GM19351 (cell line): ENCODE measurements around the gene SCIMP.
"Not testable (repeated sequence)": the region's sequence is repeated elsewhere in the genome, so short reads cannot be mapped to it uniquely, and the experiment has no call there.

Experiments used
- ATAC-seq: cut with Tn5 transposase; IDR thresholded peaks from one replicate; pipeline ENCODE4 v1.9.1; 2021; ENCODE audit warnings: mild to moderate bottlenecking, moderate library complexity; ENCODE audit not compliant: unreplicated experiment

The SCIMP gene

DNA sequence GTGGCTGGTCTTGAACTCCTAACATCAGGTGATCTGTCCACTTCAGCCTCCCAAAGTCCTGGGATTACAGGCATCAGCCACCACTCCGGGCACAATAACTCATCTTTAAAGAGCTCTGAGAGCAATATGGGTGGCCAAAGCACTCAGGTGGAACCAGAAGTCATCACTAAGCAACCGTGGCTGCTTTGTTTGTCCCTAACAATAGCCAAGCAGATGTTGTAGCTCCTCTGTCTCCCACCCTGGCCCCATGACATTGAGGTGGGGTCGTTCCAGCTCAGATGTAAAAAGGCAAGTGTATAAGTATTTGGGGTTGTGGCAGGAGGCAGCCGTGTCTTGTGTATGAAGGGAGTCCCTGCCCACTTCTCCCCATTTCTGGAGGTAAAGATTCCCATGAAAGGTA, 3.7 kb upstream of the SCIMP start:
- no peak for ATAC-seq

DNA sequence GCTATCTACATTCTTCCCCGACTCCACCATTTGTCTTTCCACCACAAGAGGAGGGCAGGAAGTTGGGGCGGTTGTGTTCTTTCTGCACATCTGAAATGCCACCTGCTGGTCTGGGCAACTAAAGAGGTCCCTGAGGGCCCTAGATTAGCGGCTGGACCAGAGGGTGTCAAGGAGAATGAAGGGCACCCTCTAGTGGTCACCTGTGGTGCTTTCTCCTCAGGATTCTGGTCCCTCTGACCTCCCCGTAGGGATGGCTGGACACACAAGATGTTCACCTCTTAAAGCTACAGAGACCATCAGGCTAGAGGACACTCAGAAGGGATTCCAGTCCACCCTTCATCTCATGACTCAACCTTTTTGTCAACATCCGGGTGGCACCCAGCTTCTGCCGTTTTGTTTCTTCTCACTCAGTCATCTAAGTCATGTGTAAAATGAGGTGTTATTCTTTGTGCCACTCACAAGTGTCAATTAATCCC, 2.9 kb upstream of the SCIMP start:
- ATAC-seq, result no peak

DNA sequence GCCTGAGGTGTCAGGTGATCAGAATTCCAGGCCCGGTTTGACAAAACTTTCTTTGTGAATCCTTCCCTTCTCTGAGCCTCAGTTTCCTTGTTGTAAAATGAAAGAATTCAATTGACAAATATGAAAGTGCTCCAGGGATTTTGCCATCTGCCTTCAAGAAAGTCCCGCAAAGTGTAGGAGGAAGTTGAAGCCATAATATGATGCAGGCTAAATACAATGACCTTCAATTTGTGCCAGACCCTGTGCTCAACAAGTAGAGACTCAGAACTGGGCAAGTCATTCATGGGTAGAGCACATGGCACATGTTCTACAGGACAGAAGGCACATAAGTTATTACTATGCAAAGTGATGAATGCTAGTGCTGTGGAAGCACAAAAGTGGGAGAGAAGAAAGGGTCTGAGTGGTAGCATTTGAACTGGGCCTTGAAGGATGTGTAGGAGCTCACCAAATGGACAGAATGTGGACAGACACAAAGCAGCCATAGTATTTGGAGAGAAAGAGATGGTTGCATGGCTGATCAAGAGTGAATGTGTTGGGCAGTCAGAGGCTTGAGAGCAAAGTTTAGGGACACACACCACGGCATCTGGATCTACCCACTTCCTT, 2.4 kb upstream of the SCIMP start:
- ATAC-seq, result no peak

- ATAC-seq, result not testable (repeated sequence)
These were observed 1.2 kb downstream of the SCIMP start for GRCh38 chr17:5233492-5233891.

- no peak for ATAC-seq
These were observed 7.5 kb downstream of the SCIMP start for GRCh38 chr17:5226940-5227878.

DNA sequence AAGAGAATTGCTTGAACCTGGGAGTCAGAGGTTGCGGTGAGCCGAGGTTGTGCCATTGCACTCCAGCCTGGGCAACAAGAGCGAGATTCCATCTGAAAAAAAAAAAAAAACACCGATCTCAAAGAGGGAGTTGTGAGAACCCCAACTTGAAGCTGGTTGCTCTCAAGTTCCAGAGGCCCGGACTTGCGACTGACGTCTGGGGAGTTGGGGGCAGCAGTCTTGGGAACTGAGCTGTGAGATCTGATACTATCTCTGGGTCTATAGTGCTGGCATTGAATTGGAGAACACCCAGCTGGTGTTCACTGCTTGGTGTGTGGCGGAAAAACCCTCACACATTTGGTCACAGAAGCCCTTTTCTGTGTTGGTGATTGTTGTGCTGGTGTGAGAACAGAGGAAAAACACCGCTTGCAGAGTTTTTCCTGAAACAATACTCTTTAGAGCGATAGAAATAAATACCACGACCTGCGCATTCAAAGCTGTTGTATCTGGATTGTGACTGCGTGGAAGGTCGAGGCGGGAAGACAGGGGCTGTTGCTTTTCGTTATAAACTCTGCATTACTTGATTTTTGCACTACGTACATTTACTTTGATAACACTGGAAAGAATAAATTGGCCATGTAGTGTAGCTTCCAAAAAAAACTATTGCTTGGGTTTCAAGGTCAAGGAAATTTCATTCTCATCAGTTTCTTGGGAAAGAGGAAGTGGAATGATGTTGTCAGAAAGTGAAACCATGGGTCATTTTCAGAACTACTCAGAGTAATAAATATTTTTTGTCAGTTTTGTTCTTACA, 8.8 kb downstream of the SCIMP start:
- ATAC-seq, result no peak

GRCh38 chr17:5221912-5222311, 12.7 kb downstream of the SCIMP start:
- not testable (repeated sequence) for ATAC-seq

DNA sequence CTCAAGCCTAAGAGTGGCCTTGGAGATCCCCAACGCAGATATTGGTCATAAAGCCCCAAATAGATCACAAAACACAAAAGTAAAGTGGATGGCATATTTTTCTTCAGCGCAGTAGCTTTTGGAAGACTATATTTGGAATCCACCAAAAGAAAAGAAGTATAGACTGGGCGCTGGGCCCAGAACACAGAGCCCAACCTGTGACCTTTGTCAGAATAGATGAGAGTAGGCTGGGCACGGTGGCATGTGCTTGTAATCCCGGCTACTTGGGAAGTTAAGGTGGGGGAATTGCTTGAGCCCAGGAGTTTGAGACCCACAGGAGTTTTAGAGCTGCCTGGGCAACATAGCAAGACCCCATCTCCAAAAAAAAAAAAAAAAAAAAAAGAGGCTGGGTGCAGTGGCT, 14.6 kb downstream of the SCIMP start:
- ATAC-seq, result no peak

DNA sequence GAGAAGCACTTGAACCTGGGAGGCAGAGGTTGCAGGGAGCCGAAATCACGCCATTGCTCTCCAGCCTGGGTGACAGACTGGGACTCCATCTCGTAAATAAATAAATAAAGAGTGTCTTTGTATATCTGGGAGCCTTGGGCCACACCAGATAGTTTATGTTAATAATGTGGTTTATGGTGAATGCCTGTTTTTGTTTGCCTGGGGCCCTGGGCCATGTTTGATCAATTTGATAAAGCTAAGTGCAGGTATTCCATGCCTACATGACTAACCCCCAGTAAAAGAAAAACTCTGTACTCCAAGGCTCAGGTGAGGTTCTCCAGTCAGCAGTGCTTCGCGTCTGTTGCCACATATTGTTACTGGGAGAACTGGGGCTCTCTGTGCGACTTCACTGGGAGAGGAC, 15.1 kb downstream of the SCIMP start:
- ATAC-seq, result no peak

GRCh38 chr17:5217562-5217961, 17.1 kb downstream of the SCIMP start:
- not testable (repeated sequence) for ATAC-seq

DNA sequence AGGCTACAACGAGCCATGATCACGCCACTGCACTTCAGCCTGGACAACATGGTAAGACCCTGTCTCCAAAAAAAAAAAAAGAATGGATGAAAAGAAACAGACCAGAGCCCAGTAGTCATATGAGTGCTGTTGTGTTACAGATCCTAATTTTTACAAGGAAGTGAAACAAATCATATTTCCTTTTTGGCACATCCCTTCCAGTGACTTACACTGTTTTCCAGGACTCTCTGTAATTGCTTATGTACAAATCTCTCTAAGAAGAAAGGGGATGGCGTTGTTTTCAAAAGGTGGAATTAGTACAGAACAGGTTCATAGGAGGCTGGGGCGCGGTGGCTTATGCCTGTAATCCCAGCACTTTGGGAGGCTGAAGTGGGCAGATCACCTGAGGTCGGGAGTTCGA, 23.2 kb downstream of the SCIMP start:
- ATAC-seq, result no peak

DNA sequence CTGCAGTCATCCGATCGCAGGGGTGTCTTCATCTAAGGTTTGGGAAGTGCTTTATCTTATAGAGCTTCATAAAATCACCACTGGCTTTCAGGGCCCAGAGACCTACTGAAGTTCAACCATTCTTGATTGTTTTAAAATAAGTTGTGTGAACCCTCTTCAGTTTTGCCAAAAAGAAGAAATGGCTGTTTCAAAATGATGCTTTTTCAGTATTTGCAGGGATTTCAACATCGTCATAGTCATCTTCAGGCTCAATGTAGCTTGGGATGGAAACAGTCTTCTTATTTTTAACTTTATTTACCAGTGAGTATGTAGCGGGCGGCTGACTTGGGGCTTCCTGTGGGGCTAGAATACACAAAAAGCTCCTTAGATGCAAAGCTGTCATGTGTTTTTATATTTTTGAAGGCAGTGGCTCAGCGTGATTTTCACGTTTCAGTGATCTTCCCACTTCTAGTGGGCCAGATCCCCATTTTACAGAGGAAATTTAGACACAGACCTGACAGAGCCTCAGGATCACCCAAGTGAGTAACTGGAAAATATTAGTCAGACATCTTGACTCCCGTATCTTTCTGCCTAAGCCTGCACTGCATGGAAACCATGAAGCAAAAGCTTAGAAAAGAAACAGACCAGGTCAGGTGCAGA, 23.9 kb downstream of the SCIMP start:
- no peak for ATAC-seq

DNA sequence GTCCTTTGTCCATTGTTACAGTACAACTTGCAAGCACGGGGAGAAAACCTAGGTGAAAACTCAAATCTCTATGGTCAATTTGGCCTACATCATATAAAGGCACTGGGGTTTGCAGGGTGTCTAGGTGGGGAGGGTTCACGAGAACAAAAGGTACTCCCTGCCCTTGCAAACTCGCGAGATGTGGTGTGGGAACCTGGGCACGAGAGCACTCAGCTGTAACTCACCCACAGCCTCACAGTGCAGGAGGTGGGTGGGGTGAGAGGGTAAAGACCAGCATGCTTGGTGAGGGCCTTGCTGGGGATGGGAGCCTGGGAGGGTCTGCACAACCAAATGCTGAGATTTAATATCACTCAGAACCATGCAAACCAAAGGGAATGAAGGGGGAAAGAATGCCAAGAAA, 24.6 kb downstream of the SCIMP start:
- ATAC-seq, result no peak

DNA sequence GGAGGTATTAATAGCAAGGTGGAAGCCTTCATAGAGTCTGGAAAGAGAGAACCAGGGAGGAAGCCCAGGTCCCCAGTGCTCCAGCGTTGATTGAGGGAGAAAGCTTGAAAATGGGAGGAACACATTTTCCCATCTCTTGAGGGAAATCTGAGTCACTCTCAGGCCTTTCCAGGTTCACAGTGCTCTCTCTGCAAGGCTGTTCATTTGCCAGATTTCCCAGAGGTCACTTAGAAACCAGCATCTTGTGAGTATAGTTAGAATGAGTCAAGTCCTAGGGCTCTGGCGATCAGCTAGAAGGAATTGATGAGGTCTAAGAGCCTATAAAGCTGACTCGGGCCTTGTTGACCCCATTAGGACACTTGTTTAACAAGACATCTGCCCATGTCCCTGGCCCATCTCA, 25.3 kb downstream of the SCIMP start:
- ATAC-seq, result no peak

GRCh38 chr17:5203908-5204294, 30.8 kb downstream of the SCIMP start:
- ATAC-seq, result no peak

GRCh38 chr17:5203178-5203907, 31.3 kb downstream of the SCIMP start:
- ATAC-seq, result no peak

DNA sequence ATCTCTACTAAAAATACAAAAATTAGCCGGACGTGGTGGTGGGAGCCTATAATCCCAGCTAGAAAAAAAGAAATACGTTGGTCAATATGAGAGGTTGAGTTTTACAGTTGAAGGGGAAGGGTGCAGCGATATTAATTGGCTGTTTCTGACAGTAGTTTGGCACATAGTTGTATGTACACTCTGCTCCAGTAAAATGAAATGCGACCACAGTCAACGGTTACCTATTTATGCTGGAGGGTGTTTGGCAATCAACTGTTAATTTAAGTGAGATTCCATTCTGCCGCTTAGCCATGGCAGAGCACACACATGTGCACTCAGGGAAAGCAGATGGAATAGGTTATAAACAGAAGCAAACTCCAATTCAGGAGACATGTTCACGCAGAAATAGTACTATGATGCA, 33.6 kb downstream of the SCIMP start:
- no peak for ATAC-seq

DNA sequence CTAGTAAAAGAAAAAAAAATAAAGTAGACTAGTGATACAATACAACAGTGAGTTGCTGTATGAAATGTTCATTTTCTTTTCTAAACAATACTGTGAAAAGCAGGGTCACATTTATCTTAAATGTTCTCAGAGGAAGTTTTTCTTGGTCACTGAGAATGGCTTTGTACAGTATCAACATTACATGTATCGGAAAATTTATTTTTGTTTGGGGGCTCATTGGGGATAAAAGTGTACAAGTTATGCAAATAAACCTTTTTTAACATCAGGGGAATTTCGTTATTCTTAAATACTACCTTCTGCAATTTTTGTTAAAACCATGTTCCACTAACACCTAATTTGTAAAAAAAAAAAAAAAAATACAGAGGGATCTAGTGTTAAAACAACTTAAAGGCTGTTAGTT, 34.3 kb downstream of the SCIMP start:
- ATAC-seq, result no peak

DNA sequence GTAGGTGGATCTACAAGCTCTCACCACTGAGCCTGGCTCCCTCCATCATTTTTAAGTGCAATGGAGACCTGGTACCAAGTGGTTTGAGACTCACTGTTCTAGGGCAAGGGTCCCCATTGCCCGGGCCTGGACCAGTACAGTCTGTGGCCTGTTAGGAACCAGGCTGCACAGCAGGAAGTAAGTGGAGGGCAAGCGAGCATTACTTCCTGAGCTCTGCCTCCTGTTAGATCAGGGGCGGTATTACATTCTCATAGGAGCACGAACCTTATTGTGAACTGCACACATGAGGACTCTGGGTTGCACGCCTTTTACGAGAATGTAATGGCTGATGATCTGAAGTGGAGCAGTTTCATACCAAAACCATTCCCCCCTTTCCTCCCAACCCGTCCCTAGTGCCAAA, 36.2 kb downstream of the SCIMP start:
- ATAC-seq, result no peak

- no peak for ATAC-seq
These were observed 40.3 kb downstream of the SCIMP start for GRCh38 chr17:5194346-5194745.
